Measurements from ENCODE around the gene CD177.
"Not testable (repeated sequence)": the region's sequence is repeated elsewhere in the genome, so short reads cannot be mapped to it uniquely, and the experiment has no call there.

The CD177 gene

GRCh38 chr19:43336508-43336907, 17.0 kb upstream of the CD177 start:
- DNase-seq, result not testable (repeated sequence)

DNA sequence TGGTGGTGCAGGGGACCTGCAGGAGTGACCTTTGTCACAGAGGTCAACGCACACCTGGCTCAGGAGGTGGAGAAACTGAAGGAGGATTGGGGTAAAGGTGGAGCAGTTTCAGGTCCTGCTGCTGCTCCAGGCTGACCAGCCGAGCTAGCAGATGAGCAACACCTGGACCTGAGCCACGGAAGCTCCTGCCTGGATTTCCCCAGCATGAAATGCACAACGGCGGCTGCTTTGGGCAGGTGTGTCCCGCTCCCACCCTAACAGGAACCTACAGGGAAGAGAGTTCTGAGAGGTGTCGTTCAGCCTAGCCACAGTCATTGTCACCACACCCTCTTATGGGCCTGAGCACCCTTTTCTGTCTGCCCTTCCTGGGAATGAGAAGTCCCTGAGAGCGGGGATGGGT, 15.7 kb upstream of the CD177 start:
- DNase-seq, result no peak

- no peak for DNase-seq
Observed at GRCh38 chr19:43338530-43338929, 15.0 kb upstream of the CD177 start.

DNA sequence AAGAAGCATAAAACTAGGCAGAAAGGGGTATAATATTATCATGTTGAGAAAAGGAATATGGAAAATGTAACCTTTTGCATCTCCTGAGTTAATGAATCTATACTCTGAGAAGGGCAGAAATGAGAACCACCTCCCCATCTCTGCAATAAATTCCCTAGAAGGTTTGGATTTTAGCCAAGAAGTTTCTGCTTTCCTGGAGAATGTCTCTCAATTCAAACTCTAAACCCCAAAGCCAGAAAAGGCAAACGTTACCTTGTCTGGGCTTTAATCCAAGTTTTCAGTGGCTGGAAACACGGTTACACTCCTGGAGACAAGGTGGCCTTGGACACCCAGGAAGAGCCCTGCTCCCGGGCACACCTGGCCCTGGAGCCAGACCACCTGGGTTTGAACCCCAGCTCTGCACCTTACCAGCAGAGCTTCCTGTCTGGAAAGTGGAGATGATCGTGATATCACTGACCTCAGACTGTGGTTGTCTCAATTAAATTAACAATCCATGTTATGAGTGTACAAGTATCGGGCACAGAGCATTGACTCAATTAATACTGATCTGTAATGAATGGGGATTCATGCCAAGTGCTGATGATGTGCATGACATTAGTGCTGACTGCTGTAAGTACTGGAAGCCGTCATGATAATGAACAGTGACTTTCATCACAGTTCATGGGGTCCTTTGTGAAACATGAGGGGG, 14.1 kb upstream of the CD177 start:
- not testable (repeated sequence) for DNase-seq

- not testable (repeated sequence) for DNase-seq
Observed at GRCh38 chr19:43340101-43340500, 13.4 kb upstream of the CD177 start.

- not testable (repeated sequence) for DNase-seq
Observed at GRCh38 chr19:43341098-43341497, 12.4 kb upstream of the CD177 start.

DNA sequence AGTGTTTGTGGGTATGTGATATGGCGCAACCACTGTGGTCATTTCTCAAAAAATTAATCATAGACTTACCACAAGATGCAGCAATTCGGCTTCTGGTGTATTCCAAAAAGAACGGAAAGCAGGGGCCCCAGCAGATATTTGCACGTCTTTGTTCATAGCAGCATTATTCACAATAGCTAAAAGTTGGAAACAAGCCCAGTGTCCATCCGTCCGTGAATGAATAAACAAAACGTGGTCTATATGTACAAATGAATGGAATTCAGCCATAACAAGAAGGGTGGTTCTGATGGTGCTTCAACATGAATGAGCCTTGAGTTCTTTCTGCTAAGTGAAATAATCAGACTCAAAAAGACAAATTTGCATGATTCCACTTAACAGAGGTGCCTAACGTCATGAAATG, 11.4 kb upstream of the CD177 start:
- not testable (repeated sequence) for DNase-seq

- not testable (repeated sequence) for DNase-seq
Observed at GRCh38 chr19:43344347-43344925, 9.1 kb upstream of the CD177 start.

- DNase-seq, result not testable (repeated sequence)
Observed at GRCh38 chr19:43349813-43350212, 3.7 kb upstream of the CD177 start.

GRCh38 chr19:43351998-43352746, 1.3 kb upstream of the CD177 start:
- DNase-seq, result no peak

DNA sequence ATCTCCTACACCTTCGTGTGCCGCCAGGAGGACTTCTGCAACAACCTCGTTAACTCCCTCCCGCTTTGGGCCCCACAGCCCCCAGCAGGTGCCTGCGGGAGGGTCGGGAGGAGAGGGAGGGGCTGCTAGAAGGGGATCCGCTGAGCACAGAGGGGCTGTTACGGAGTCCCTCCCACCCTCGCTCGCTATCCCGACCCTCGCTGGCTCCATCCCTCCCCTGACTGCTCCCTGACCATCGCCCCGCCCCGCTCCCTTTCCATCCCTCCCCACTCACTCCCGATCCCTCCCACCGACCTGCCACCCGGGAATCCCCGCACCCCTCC, 780 bp downstream of the CD177 start:
- DNase-seq, result no peak

- not testable (repeated sequence) for DNase-seq
Observed at GRCh38 chr19:43356749-43357148, 3.3 kb downstream of the CD177 start.

DNA sequence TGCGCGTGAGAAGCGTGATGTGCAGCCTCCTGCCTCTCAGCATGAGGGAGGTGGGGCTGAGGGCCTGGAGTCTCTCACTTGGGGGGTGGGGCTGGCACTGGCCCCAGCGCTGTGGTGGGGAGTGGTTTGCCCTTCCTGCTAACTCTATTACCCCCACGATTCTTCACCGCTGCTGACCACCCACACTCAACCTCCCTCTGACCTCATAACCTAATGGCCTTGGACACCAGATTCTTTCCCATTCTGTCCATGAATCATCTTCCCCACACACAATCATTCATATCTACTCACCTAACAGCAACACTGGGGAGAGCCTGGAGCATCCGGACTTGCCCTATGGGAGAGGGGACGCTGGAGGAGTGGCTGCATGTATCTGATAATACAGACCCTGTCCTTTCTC, 8.7 kb downstream of the CD177 start:
- no peak for DNase-seq

GRCh38 chr19:43362745-43363144, 9.3 kb downstream of the CD177 start:
- DNase-seq, result no peak

DNA sequence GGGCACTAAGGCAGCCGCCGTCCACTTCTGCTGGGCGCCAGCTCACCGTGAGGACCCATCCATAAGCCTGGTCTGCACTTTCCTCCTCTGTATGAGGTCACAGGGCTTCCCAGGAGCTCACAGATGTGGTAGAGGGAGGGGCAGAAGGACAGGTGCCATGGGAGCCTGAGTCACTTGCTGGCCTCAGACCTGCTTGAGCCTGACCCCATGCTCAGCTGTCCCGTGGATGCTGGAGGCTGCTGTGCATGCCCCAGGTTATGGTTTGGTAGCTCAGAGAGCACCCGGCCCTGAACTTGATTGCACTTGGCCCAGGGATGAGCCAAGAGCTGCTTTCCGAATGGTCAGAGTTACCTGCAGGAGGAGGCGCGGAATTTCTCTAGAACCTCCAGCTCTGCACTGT, 12.2 kb downstream of the CD177 start:
- not testable (repeated sequence) for DNase-seq

DNA sequence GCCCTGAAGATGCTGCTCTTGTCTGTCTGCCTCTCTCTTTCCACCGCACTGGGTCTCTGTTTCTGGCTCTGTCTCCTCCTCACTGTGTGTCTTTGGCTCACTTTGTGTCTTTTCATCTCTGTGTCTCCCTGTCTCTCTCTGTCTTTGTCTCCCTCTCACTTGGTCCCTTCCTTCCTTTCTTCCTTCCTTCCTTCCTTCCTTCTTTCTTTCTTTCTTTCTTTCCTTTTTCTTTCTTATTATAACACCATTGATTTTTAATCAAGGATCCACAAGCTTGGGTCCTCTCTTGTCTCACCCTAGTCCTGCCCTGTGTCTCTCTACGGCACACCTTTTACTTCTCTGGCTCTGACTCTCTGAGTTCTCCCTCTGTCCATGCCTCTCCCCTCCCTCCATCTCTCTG, 14.3 kb downstream of the CD177 start:
- DNase-seq, result no peak

DNA sequence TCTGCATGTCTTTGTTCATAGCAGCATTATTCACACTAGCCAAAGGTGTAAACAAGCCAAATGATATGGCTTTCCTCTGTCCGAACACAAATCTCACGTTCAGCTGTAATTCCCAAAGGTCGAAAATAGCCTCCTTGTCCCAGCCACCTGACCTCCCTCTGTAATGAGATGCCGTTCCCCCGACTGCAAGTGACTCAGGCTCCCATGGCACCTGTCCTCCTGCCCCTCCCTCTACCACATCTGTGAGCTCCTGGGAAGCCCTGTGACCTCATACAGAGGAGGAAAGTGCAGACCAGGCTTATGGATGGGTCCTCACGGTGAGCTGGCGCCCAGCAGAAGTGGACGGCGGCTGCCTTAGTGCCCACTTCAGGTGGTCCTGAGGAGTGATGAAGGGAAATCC, 15.4 kb downstream of the CD177 start:
- not testable (repeated sequence) for DNase-seq

DNA sequence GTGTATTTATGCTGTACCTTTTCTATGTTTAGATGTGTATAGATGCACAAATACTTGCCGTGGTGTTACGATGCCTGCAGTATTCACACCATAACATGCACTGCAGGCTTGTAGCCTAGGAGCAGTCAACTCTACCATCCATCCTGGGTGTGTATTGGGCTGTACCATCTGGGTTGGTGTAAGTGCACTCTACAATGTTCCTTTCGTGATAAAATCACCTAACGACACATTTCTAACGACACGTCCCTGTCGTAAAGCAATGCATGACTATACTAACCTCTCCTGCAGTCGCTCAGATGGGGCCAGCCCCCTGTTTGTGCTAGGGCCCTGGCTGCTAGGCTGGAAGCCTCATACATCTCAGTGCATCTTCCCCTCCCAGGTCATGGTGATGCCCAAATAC, 18.4 kb downstream of the CD177 start:
- DNase-seq, result no peak

DNA sequence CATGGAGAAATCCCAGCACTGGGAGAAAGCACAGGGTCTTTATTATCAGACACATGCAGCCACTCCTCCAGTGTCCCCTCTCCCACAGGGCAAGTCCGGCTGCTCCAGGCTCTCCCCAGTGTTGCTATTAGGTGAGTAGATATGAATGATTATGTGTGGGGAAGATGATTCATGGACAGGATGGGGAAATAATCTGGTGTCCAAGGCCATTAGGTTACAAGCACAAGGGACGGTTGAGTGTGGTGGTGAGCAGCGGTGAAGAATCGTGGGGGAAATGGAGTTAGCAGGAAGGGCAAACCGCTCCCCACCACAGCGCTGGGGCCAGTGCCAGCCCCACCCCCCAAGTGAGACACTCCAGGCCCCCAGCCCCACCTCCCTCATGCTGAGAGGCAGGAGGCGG, 19.0 kb downstream of the CD177 start:
- DNase-seq, result no peak

DNA sequence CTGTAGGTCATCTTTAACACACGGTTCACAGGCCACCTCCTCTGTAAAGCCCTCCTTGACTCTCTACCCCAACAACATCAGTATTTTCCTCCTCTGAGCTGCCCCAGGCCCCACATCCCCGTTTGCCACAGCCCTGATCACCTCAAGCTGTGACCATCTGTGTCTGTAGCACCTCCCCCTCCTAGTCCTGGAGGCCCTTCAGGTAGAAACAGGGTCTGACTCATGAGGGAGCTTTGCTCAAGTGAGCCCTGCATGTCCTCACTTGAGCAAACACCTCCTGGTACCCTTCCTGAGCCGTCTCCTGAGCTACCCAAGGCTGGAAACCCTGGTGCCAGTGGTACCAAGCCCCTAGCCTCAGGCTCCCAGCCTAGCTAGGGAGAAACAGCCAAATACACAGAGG, 24.1 kb downstream of the CD177 start:
- not testable (repeated sequence) for DNase-seq

DNA sequence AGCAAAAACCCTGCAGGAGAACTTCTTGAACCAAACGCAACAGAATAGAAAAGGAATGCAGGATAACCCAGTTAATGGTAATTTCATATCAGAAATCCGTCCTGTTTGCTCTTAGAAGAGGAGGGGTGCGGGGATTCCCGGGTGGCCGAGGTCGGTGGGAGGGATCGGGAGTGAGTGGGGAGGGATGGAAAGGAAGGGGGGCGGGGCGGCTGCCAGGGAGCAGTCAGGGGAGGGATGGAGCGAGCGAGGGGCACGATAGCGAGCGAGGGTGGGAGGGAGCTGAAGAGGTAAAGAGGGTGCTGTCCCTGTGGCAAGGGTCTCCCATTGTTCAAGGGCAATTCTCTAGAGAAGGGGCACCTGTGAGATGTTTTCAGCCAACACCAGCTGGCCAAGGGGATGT, 26.5 kb downstream of the CD177 start:
- DNase-seq, result no peak

- DNase-seq, result no peak
Observed at GRCh38 chr19:43380771-43381386, 27.4 kb downstream of the CD177 start.

- DNase-seq, result not testable (repeated sequence)
Observed at GRCh38 chr19:43382586-43383216, 29.2 kb downstream of the CD177 start.

All from activated CD4-positive, alpha-beta T cell treated with anti-CD3 and anti-CD28 coated beads for 4 hours (primary cell).